Measurements from ENCODE around the gene RPP40.

DNA sequence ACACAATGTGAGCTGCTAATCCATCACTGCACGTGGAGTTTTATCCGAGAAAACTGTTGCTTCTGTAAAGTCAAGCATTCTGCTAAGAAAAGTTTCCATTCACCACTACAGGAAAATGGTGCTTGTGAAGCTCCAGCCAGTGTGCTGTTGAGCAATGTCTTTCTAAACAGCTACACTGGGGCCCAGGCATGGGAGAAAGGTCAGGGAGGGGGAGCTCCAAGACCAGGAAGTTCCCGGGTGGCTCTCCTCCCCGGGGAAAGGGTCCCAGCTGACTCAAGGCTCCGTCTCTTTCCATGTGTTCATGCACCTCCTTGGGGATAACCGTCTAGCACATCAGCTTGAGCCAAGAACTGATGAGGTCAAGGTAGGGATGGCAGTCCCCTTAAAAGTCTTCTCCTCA, 20.5 kb downstream of the RPP40 start:
- TF ChIP-seq FOXM1 (IDR thresholded peaks at IDR 0.05; ENCODE audit: borderline replicate concordance) (no peak), FOXA1 (IDR thresholded peaks at IDR 0.05) (no peak), HDGF (IDR thresholded peaks at IDR 0.05; ENCODE audit: borderline replicate concordance) (no peak), SP1 (IDR thresholded peaks at IDR 0.05) (no peak)

Data from HEK293T (cell line).